ENCODE data around the gene TFR2.

The TFR2 gene

DNA sequence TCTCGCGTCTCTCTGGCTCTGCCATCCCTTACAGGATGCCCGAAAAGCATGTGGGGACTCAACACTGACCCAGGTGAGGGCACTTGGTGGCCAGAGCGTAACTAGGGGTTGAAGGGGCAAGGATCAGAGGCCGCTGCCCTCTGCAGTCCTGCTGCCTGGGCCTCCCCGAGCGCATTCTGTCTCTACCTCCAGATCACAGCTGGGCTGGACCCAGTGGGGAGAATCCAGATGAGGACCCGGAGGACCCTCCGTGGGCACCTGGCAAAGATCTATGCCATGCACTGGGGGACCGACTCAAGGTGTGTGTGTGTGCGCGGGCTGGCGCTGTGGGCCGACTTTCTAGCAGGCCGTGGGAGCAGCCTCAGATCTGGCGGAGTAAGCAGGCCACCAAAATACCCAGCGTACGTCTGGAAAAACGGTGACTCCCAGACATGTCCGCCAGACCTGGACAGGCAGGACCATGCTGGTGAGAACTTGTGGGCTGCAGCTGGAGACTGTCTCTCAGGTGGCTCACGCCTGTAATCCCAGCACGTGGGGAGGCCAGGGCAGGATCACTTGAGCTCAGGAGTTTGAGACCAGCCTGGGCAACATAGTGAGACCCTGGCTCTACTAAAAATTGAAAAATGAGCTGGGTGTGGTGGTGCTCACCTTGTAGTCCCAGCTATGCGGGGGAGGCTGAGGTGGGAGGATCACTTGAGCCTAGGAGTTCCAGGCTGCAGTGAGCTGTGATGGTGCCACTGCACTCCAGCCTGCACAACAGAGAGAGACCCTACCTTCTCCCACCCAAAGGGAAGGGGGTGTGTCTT lies 35.4 kb upstream of the TFR2 start:
- no peak for DNase-seq
- H3K79me2 ChIP-seq (ENCODE audit: control insufficient read depth, insufficient read depth, low read length, poor library complexity), result peaks cover 20% of the 10 kb centered on the region
- H3K23ac ChIP-seq (ENCODE audit: low read length), result no peak overlapping the region
- H2BK120ac ChIP-seq (ENCODE audit: insufficient read depth, low read length, poor library complexity), result no peak overlapping the region
- H3K4me2 ChIP-seq (ENCODE audit: low read length), result peak overlapping the region; percentile 26
- WGBS (ENCODE audit: extremely low coverage, insufficient coverage, insufficient read length), result no CpG with 5 or more reads among the region's 23 CpGs
- H3K4me1 ChIP-seq (ENCODE audit: control insufficient read depth in 1 of 2, insufficient read depth in 2 of 2, low read length in 2 of 2), result peaks cover 0 to 4% of the 10 kb centered on the region in 2 experiments
- no peak overlapping the region for H4K8ac ChIP-seq (ENCODE audit: low read depth, low read length)
- H2AFZ ChIP-seq (ENCODE audit: insufficient read depth, low read length, poor library complexity), result no peak overlapping the region
- no peak overlapping the region for H3K4ac ChIP-seq (ENCODE audit: low read depth, low read length)
- no peak overlapping the region for H4K91ac ChIP-seq (ENCODE audit: low read depth, low read length)
- H4K12ac ChIP-seq (ENCODE audit: low read depth, low read length), result no peak overlapping the region
- peak overlapping the region; percentile 41 for H3K9ac ChIP-seq (ENCODE audit: low read length)
- no peak overlapping the region for H3K14ac ChIP-seq (ENCODE audit: low read length)
- H2BK12ac ChIP-seq (ENCODE audit: low read length), result no peak overlapping the region
- no peak overlapping the region for H3K27ac ChIP-seq (ENCODE audit: low read depth, low read length)
- no peaks in the 10 kb centered on the region for H3K9me3 ChIP-seq (ENCODE audit: insufficient read depth, low read depth, low read length)
- H2BK5ac ChIP-seq (ENCODE audit: low read depth, low read length, poor library complexity), result no peak overlapping the region
- H3K36me3 ChIP-seq (ENCODE audit: control insufficient read depth in 1 of 2, insufficient read depth in 2 of 2, low read length in 2 of 2), result peaks cover 50 to 51% of the 10 kb centered on the region in 2 experiments
- H2AK5ac ChIP-seq (ENCODE audit: low read length), result no peak overlapping the region
- no peaks in the 10 kb centered on the region for H3K27me3 ChIP-seq (ENCODE audit: insufficient read depth, low read length)
- H3K18ac ChIP-seq (ENCODE audit: low read length), result no peak overlapping the region
- no peak overlapping the region for H3K4me3 ChIP-seq (ENCODE audit: low read depth, low read length)
- H3K79me1 ChIP-seq (ENCODE audit: low read length), result peaks cover 17% of the 10 kb centered on the region

DNA sequence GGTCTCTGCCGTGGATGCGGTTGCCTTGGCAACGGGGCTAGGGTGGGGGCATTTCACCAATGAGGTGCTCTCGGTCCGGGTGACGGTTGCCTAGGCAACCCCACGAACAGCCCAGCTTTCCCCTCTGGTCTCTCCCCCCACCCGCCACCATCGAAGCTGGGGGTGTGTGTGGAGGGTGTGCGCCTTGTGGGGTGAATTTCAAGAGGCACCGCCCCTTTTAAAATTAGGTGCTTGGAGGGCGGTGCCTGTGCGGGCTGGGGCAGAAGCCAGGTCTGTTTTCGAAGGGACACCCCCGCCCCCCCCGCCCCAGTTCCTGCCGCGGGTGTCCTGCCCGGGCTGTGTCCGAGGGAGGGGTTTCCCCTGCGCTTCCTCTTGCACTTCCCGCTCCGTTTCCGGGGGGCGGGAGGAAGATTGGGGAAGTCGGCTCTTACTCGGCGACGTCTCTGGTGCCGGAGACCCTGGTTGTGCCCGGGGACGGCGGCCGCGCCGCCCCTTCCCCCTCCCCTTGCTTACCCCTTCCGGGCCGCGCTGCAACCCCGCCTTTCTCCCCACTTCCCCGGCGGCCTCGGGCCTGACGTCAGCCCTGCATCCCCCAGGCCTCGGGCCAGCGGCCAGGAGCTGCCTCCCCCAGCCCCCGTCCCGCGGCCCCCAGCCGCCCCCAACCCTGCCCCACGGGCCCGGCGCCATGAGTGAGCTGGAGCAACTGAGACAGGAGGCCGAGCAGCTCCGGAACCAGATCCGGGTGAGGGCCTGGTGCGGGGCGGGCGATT lies 34.4 kb upstream of the TFR2 start:
- Histone ChIP-seq H4K8ac (ENCODE audit: low read depth, low read length) (peak overlapping the region; percentile 50), H2BK5ac (ENCODE audit: low read depth, low read length, poor library complexity) (no peak overlapping the region), H3K79me1 (ENCODE audit: low read length) (peaks cover 17% of the 10 kb centered on the region), H3K9me3 (ENCODE audit: insufficient read depth, low read depth, low read length) (no peaks in the 10 kb centered on the region), H3K4me2 (ENCODE audit: low read length) (peak overlapping the region; percentile 94), H3K14ac (ENCODE audit: low read length) (no peak overlapping the region), H3K4me3 (ENCODE audit: low read depth, low read length) (peak overlapping the region; percentile 97), H3K27me3 (ENCODE audit: insufficient read depth, low read length) (no peaks in the 10 kb centered on the region), H4K12ac (ENCODE audit: low read depth, low read length) (peak overlapping the region; percentile 40), H3K9ac (ENCODE audit: low read length) (peak overlapping the region; percentile 68), H2BK120ac (ENCODE audit: insufficient read depth, low read length, poor library complexity) (no peak overlapping the region), H3K36me3 (ENCODE audit: control insufficient read depth in 1 of 2, insufficient read depth in 2 of 2, low read length in 2 of 2) (peaks cover 43 to 44% of the 10 kb centered on the region in 2 experiments), H4K91ac (ENCODE audit: low read depth, low read length) (no peak overlapping the region), H3K4me1 (ENCODE audit: control insufficient read depth in 1 of 2, insufficient read depth in 2 of 2, low read length in 2 of 2) (peaks cover 0 to 4% of the 10 kb centered on the region in 2 experiments), H3K27ac (ENCODE audit: low read depth, low read length) (no peak overlapping the region), H3K23ac (ENCODE audit: low read length) (no peak overlapping the region), H3K79me2 (ENCODE audit: control insufficient read depth, insufficient read depth, low read length, poor library complexity) (peaks cover 20% of the 10 kb centered on the region), H2AK5ac (ENCODE audit: low read length) (peak overlapping the region; percentile 66), H3K4ac (ENCODE audit: low read depth, low read length) (peak overlapping the region; percentile 25), H2BK12ac (ENCODE audit: low read length) (no peak overlapping the region), H3K18ac (ENCODE audit: low read length) (peak overlapping the region; percentile 35), H2AFZ (ENCODE audit: insufficient read depth, low read length, poor library complexity) (no peak overlapping the region)
- WGBS (ENCODE audit: extremely low coverage, insufficient coverage, insufficient read length), result no CpG with 5 or more reads among the region's 59 CpGs
- peak in 1 of 2 donors; percentile 30 for DNase-seq

DNA sequence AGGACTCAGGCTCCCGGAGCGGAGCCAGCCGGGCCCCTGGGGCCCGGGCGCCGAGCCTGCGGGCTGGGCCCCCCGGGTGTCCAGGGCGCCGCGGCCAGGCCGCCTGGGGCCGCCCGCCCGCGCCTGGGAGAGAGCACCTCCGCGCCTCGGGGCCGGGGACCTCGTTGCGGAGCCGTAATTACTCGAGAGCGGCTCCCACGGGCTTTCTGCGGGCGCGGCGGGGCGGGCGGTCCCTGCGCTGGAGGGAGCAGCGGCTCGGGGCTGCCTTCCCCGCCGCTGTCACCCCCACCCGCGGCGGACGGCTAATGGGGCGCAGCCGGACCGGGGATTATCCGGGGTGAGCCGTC lies 33.7 kb upstream of the TFR2 start:
- Histone ChIP-seq H2AFZ (ENCODE audit: insufficient read depth, low read length, poor library complexity) (no peak overlapping the region), H3K9me3 (ENCODE audit: insufficient read depth, low read depth, low read length) (no peaks in the 10 kb centered on the region), H3K79me1 (ENCODE audit: low read length) (peaks cover 17% of the 10 kb centered on the region), H2AK5ac (ENCODE audit: low read length) (no peak overlapping the region), H3K4ac (ENCODE audit: low read depth, low read length) (peak overlapping the region; percentile 99), H3K27me3 (ENCODE audit: insufficient read depth, low read length) (no peaks in the 10 kb centered on the region), H3K4me3 (ENCODE audit: low read depth, low read length) (peak overlapping the region; percentile 97), H3K23ac (ENCODE audit: low read length) (no peak overlapping the region), H3K14ac (ENCODE audit: low read length) (peak overlapping the region; percentile 99), H4K12ac (ENCODE audit: low read depth, low read length) (no peak overlapping the region), H3K9ac (ENCODE audit: low read length) (peak overlapping the region; percentile 93), H2BK120ac (ENCODE audit: insufficient read depth, low read length, poor library complexity) (no peak overlapping the region), H4K8ac (ENCODE audit: low read depth, low read length) (no peak overlapping the region), H2BK12ac (ENCODE audit: low read length) (no peak overlapping the region), H3K27ac (ENCODE audit: low read depth, low read length) (peak overlapping the region; percentile 27), H3K79me2 (ENCODE audit: control insufficient read depth, insufficient read depth, low read length, poor library complexity) (peaks cover 20% of the 10 kb centered on the region), H3K36me3 (ENCODE audit: control insufficient read depth in 1 of 2, insufficient read depth in 2 of 2, low read length in 2 of 2) (peaks cover 36 to 37% of the 10 kb centered on the region in 2 experiments), H3K18ac (ENCODE audit: low read length) (no peak overlapping the region), H2BK5ac (ENCODE audit: low read depth, low read length, poor library complexity) (no peak overlapping the region), H3K4me1 (ENCODE audit: control insufficient read depth in 1 of 2, insufficient read depth in 2 of 2, low read length in 2 of 2) (peaks cover 0 to 4% of the 10 kb centered on the region in 2 experiments), H4K91ac (ENCODE audit: low read depth, low read length) (peak overlapping the region; percentile 95), H3K4me2 (ENCODE audit: low read length) (peak overlapping the region; percentile 94)
- DNase-seq, result peak in 1 of 2 donors; percentile 57
- WGBS (ENCODE audit: extremely low coverage, insufficient coverage, insufficient read length), result no CpG with 5 or more reads among the region's 46 CpGs

DNA sequence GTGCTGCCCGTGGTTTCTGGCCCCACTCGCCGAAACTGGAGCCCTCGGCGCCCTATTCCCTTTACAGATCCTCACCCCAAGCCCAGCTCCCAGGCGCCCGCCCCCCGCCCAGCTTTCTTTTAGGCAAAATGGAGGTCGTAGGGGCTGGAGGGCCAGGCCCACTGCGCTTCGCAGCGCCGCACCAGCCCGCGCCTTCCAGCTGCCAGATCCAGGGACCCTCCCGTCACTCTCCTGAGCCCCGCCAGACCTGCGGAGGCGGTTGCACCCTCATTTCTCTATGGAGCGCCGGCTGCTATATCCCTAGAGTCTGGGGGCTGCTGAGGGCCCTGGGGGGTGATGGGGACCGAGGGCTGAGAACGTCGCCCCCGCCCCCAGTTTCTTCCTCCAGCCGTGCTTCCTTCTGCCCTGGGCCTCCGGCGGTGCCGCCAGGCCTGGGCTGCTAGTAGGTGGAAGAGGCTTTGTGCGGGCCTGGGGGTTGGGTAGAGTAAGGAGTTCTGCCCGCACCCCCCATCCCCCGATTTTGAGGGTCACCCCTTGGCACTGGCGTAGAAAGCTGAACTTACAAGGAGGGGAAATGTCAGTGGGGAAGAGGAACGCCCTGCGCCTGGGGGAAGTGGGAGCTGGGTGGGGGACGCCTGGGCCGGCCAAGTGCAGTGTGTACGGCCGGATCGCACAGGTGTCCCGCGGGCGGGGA lies 33.2 kb upstream of the TFR2 start:
- H3K14ac ChIP-seq (ENCODE audit: low read length), result peak overlapping the region; percentile 99
- DNase-seq, result peak in 1 of 2 donors; percentile 20
- H3K36me3 ChIP-seq (ENCODE audit: control insufficient read depth in 1 of 2, insufficient read depth in 2 of 2, low read length in 2 of 2), result peaks cover 31 to 33% of the 10 kb centered on the region in 2 experiments
- peak overlapping the region; percentile 90 for H4K8ac ChIP-seq (ENCODE audit: low read depth, low read length)
- H4K91ac ChIP-seq (ENCODE audit: low read depth, low read length), result peak overlapping the region; percentile 95
- peak overlapping the region; percentile 96 for H2AK5ac ChIP-seq (ENCODE audit: low read length)
- H2AFZ ChIP-seq (ENCODE audit: insufficient read depth, low read length, poor library complexity), result peak overlapping the region; percentile 23
- peak overlapping the region; percentile 86 for H2BK5ac ChIP-seq (ENCODE audit: low read depth, low read length, poor library complexity)
- peaks cover 20% of the 10 kb centered on the region for H3K79me2 ChIP-seq (ENCODE audit: control insufficient read depth, insufficient read depth, low read length, poor library complexity)
- H2BK120ac ChIP-seq (ENCODE audit: insufficient read depth, low read length, poor library complexity), result peak overlapping the region; percentile 84
- no peaks in the 10 kb centered on the region for H3K27me3 ChIP-seq (ENCODE audit: insufficient read depth, low read length)
- peaks cover 0 to 4% of the 10 kb centered on the region in 2 experiments for H3K4me1 ChIP-seq (ENCODE audit: control insufficient read depth in 1 of 2, insufficient read depth in 2 of 2, low read length in 2 of 2)
- peak overlapping the region; percentile 58 for H4K12ac ChIP-seq (ENCODE audit: low read depth, low read length)
- H3K9ac ChIP-seq (ENCODE audit: low read length), result peak overlapping the region; percentile 93
- no peaks in the 10 kb centered on the region for H3K9me3 ChIP-seq (ENCODE audit: insufficient read depth, low read depth, low read length)
- no CpG with 5 or more reads among the region's 43 CpGs for WGBS (ENCODE audit: extremely low coverage, insufficient coverage, insufficient read length)
- peak overlapping the region; percentile 99 for H3K4ac ChIP-seq (ENCODE audit: low read depth, low read length)
- H3K4me2 ChIP-seq (ENCODE audit: low read length), result peak overlapping the region; percentile 94
- peak overlapping the region; percentile 97 for H3K4me3 ChIP-seq (ENCODE audit: low read depth, low read length)
- peak overlapping the region; percentile 27 for H3K27ac ChIP-seq (ENCODE audit: low read depth, low read length)
- H2BK12ac ChIP-seq (ENCODE audit: low read length), result no peak overlapping the region
- no peak overlapping the region for H3K23ac ChIP-seq (ENCODE audit: low read length)
- H3K18ac ChIP-seq (ENCODE audit: low read length), result peak overlapping the region; percentile 91
- peaks cover 17% of the 10 kb centered on the region for H3K79me1 ChIP-seq (ENCODE audit: low read length)

All from trophoblast cell (in vitro differentiated cells and primary cell).